ENCODE results near the gene ASAP2.

- TF ChIP-seq CTCF (conservative IDR thresholded peaks at IDR 0.05; ENCODE audit: low read depth, low read length) (no peak), EZH2phosphoT487 (IDR thresholded peaks at IDR 0.05; ENCODE audit: borderline replicate concordance, low read length) (no peak), EZH2 (IDR thresholded peaks at IDR 0.05; ENCODE audit: low read length, unreplicated experiment) (no peak)
These were observed 38.6 kb upstream of the ASAP2 start for GRCh38 chr2:9167718-9168657.
